SU-DHL-6 (cell line): Measurements from ENCODE around the gene MOCS1.

ENCODE experiments used
- H2AFZ ChIP-seq: fragments of 200-600 bp; sonication (generic); 2 replicates; pipeline ENCODE4 v1.6.1; 2014; ENCODE audit warnings: low read depth, mild to moderate bottlenecking, moderate library complexity, mixed read lengths, antibody characterized with exemption, low read length; ENCODE audit not compliant: severe bottlenecking
- H3F3A ChIP-seq: fragments of 200-600 bp; shearing (Covaris generic); 2 replicates; pipeline ENCODE4 v1.6.0; 2016; ENCODE audit warnings: antibody characterized with exemption, mild to moderate bottlenecking; ENCODE audit not compliant: insufficient read depth
- H3K27ac ChIP-seq: fragments of 200-600 bp; sonication (generic); 2 replicates; pipeline ENCODE4 v1.5.1; 2016; ENCODE audit warnings: low read depth, mild to moderate bottlenecking, low read length, moderate library complexity, mixed read lengths
- H3K27me3 ChIP-seq: fragments of 200-600 bp; sonication (generic), shearing (Covaris generic); 2 replicates; pipeline ENCODE4 v1.6.0; 2014; ENCODE audit warnings: mild to moderate bottlenecking, low read length
- H3K36me3 ChIP-seq: fragments of 200-600 bp; sonication (generic); 2 replicates; pipeline ENCODE4 v1.6.1; 2014; ENCODE audit warnings: mild to moderate bottlenecking, low read length, mixed read lengths
- H3K4me2 ChIP-seq: fragments of 300-600, 200-600 bp; shearing (Covaris generic), sonication (generic); 2 replicates; pipeline ENCODE4 v1.6.0; 2014; ENCODE audit warnings: low read length, low read depth, mild to moderate bottlenecking; ENCODE audit not compliant: poor library complexity, severe bottlenecking
- H3K4me3 ChIP-seq: fragments of 200-600 bp; sonication (generic); 2 replicates; pipeline ENCODE4 v1.5.1; 2014; ENCODE audit warnings: antibody characterized with exemption, low read length, mild to moderate bottlenecking, mixed read lengths; ENCODE audit not compliant: insufficient read depth, poor library complexity, severe bottlenecking
- H3K79me2 ChIP-seq: fragments of 200-600 bp; sonication (generic); 2 replicates; pipeline ENCODE4 v1.6.1; 2014; ENCODE audit warnings: mild to moderate bottlenecking, low read length, moderate library complexity; ENCODE audit not compliant: insufficient read depth
- H3K9ac ChIP-seq: fragments of 200-600 bp; sonication (generic); 2 replicates; pipeline ENCODE4 v1.7.0; 2014; ENCODE audit warnings: mild to moderate bottlenecking, low read length
- H3K9me2 ChIP-seq: fragments of 200-600 bp; sonication (generic); replicated peaks from 2 replicates; pipeline ENCODE4 v1.6.1; 2014; ENCODE audit warnings: low read length; ENCODE audit not compliant: insufficient read depth
- H3K9me3 ChIP-seq: fragments of 200-600 bp; sonication (generic); 2 replicates; pipeline ENCODE4 v1.6.1; 2014; ENCODE audit warnings: low read length, mixed read lengths; ENCODE audit not compliant: insufficient read depth
- H4K20me1 ChIP-seq: fragments of 200-600 bp; sonication (generic); 2 replicates; pipeline ENCODE4 v1.6.1; 2014; ENCODE audit warnings: low read depth, mild to moderate bottlenecking, antibody characterized with exemption, low read length, moderate library complexity, mixed read lengths
- EZH2phosphoT487 ChIP-seq: fragments of 200-600 bp; sonication (generic), shearing (Covaris generic); conservative IDR thresholded peaks from 2 replicates; pipeline ENCODE4 v1.6.1; 2018; ENCODE audit warnings: mild to moderate bottlenecking, antibody characterized with exemption, low read length, moderate library complexity, mixed read lengths
- TF ChIP-seq, protein P1 (sequence below): fragments of 200-600 bp; sonication (generic); IDR thresholded peaks from one replicate; pipeline ENCODE4 v1.5.1; 2017; ENCODE audit warnings: antibody characterized with exemption, mild to moderate bottlenecking, low read length, moderate library complexity; ENCODE audit not compliant: insufficient read depth, poor library complexity, severe bottlenecking

Gene MOCS1

DNA sequence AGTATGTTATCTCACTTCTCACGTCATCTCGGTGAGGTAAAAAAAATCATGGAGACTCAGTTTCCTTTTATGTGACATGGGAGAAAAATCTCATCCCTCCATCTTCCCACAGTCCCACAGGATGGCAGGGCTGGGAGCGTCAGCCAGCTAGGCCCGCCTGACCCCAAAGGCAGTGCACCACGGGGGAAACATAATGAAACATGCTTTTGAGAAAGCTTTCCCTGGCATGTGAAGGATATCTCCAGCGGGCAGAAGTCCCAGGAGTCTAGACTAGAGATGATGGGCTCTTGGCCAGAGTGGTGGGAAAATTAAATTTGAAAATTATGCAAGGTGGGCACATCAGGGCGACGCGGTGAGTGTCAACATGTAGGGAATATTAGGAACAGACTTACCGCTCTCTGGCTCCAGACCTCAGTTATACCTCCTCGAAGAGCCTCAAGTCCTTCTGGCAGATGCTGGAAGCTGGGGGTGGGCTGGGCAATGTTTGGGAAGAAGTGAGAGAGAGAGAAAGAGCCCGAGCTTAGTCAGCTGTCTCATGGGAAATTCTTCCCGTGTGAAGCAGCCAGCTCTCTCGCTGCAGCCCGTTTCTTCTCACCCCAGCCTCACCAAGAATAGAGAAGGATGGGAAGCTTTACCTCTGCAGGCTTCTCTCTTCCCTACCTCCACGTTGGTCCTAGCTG, 52.3 kb downstream of the MOCS1 start:
- Histone ChIP-seq H3K4me2 (no peak overlapping the region), H3K36me3 (no peaks in the 10 kb centered on the region), H3K27ac (no peak overlapping the region)

DNA sequence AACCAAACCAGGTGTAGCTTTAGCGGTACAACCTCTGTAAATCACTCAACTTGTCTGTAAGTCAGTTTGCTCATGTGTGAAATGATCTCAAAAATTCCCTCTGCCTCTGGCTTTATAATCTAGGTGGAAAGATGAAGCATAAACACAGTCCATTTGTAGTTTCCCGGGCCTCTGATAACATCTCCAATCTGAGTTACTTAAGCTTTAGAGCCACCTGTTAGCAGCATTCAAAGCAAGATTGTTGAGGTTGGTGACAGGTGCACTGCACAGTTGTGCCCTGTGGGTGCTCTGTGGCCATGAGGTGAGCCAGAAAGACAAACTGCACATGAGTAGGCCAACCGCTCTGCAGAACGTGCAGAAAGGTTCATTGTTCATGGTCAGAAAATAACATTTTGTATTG, 53.7 kb downstream of the MOCS1 start:
- no peak overlapping the region for H3K9ac ChIP-seq
- no peak for TF ChIP-seq EZH2phosphoT487
- TF ChIP-seq, protein P1, sequence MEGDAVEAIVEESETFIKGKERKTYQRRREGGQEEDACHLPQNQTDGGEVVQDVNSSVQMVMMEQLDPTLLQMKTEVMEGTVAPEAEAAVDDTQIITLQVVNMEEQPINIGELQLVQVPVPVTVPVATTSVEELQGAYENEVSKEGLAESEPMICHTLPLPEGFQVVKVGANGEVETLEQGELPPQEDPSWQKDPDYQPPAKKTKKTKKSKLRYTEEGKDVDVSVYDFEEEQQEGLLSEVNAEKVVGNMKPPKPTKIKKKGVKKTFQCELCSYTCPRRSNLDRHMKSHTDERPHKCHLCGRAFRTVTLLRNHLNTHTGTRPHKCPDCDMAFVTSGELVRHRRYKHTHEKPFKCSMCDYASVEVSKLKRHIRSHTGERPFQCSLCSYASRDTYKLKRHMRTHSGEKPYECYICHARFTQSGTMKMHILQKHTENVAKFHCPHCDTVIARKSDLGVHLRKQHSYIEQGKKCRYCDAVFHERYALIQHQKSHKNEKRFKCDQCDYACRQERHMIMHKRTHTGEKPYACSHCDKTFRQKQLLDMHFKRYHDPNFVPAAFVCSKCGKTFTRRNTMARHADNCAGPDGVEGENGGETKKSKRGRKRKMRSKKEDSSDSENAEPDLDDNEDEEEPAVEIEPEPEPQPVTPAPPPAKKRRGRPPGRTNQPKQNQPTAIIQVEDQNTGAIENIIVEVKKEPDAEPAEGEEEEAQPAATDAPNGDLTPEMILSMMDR = no peak
- H2AFZ ChIP-seq = no peak overlapping the region
- no peak overlapping the region for H3K27ac ChIP-seq
- no peaks in the 10 kb centered on the region for H3K9me3 ChIP-seq
- H3K27me3 ChIP-seq = no peaks in the 10 kb centered on the region
- H3F3A ChIP-seq = no peaks in the 10 kb centered on the region
- H3K9me2 ChIP-seq = no peaks in the 10 kb centered on the region
- H3K4me3 ChIP-seq = no peak overlapping the region
- no peaks in the 10 kb centered on the region for H3K36me3 ChIP-seq
- no peaks in the 10 kb centered on the region for H3K79me2 ChIP-seq
- no peaks in the 10 kb centered on the region for H4K20me1 ChIP-seq
- H3K4me2 ChIP-seq = no peak overlapping the region

More for the DNA sequence above, 52.3 kb downstream of the MOCS1 start:
- Histone ChIP-seq H3K9ac (no peak overlapping the region), H2AFZ (no peak overlapping the region), H3K9me3 (no peaks in the 10 kb centered on the region), H3F3A (no peaks in the 10 kb centered on the region), H3K79me2 (no peaks in the 10 kb centered on the region), H3K9me2 (no peaks in the 10 kb centered on the region), H4K20me1 (no peaks in the 10 kb centered on the region), H3K27me3 (no peaks in the 10 kb centered on the region), H3K4me3 (no peak overlapping the region)
- TF ChIP-seq, protein P1 = no peak
- TF ChIP-seq EZH2phosphoT487 = no peak

DNA sequence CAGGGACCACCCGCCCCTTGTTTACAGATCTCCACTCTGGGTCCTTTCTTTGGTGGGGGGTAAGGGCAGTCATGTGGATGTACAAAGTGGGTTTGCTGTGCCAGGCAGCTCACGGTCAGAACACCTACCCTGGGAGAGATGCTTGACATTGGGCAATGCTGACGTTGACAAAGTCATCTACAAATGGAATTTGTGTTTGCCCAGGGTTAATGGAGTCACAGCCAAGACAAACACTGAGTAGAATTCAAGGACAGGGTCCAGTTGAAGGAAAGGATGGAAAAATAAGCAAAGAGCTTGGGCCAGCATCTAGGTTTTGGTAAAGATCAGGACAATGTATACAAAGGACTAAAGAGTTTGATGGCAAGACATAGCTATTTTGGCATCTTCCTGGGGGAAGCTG, 54.7 kb downstream of the MOCS1 start:
- H3K4me3 ChIP-seq = no peak overlapping the region
- no peak overlapping the region for H3K27ac ChIP-seq
- no peaks in the 10 kb centered on the region for H3K9me3 ChIP-seq

More for the DNA sequence above, 54.7 kb downstream of the MOCS1 start:
- H4K20me1 ChIP-seq = no peaks in the 10 kb centered on the region
- H3K36me3 ChIP-seq = no peaks in the 10 kb centered on the region
- H3K79me2 ChIP-seq = no peaks in the 10 kb centered on the region
- H2AFZ ChIP-seq = no peak overlapping the region
- H3K9me2 ChIP-seq = no peaks in the 10 kb centered on the region
- no peak overlapping the region for H3K4me2 ChIP-seq
- H3K27me3 ChIP-seq = no peaks in the 10 kb centered on the region
- TF ChIP-seq, protein P1 = no peak
- no peak for TF ChIP-seq EZH2phosphoT487
- H3F3A ChIP-seq = no peaks in the 10 kb centered on the region
- no peak overlapping the region for H3K9ac ChIP-seq
